HG03045 (cell line): ENCODE results near the gene SLC16A13.
"Not testable (repeated sequence)": the region's sequence is repeated elsewhere in the genome, so short reads cannot be mapped to it uniquely, and the experiment has no call there.

ENCODE experiments used
- ATAC-seq: cut with Tn5 transposase; IDR thresholded peaks from one replicate; pipeline ENCODE4 v1.9.1; 2021; ENCODE audit warnings: mild to moderate bottlenecking, moderate library complexity; ENCODE audit not compliant: unreplicated experiment

SLC16A13 gene, protein sequence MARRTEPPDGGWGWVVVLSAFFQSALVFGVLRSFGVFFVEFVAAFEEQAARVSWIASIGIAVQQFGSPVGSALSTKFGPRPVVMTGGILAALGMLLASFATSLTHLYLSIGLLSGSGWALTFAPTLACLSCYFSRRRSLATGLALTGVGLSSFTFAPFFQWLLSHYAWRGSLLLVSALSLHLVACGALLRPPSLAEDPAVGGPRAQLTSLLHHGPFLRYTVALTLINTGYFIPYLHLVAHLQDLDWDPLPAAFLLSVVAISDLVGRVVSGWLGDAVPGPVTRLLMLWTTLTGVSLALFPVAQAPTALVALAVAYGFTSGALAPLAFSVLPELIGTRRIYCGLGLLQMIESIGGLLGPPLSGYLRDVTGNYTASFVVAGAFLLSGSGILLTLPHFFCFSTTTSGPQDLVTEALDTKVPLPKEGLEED

DNA sequence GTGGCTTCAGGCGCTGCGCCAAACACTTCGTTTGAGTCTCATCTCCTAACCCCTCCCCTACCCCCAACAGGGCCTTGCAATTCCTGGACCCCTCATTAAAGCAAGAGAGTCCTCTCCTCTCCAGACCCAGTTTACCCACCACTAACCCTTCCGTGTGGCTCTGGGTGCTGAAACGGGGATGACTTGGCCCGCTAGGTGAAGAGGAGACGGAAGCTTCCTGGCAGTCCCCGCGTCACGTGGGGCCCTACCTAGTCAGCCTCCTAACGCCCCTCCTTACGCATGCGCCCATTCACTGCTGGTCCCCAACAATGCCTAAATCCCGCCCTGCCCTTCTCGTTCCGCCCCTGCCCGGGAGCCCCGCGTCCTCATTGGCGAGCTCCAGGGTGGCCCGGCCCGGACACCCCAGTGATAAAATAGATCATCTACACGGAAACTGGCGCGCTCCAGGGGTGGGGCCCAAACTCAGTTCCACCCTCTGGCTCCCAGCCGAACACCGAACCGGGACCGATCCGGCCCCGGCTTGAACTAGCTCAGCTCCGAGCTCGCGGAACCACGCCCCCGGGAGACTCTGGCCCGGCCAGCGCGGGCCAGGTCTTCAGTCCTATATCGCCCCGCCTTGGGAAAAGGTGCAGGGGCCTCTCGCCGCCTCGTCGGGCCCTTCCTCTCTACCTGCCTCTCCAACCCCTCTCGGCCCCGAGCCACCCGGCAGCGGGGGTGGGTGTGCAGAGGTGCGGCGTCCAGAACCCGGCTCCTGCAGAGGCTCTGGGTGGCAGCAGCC is at the start of gene SLC16A13:
TSS of gene SLC16A13 (plus strand) at position 425 of the 778 bp plus-strand sequence. CDS start 368 bp downstream, outside the sequence.
- peak; percentile 91 for ATAC-seq

DNA sequence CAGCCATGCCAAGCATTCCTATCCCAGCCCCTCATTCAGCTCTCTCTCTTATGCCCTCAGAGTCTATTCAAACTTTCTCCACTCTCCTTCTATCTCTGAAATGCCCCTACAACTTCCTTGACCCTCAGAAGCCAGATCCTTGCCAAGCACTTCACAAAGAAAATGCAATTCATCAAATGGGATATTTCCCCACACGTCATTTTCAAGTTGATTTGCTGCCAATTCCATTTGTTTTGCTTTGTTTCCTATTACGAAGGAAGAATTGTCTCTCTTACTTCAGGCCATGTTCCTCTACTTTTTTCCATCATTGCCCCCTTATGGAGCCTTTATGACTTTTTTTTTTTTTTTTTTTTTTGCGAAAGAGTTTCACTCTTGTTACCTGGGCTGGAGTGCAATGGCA is 49.1 kb upstream of the SLC16A13 start:
- no peak for ATAC-seq

DNA sequence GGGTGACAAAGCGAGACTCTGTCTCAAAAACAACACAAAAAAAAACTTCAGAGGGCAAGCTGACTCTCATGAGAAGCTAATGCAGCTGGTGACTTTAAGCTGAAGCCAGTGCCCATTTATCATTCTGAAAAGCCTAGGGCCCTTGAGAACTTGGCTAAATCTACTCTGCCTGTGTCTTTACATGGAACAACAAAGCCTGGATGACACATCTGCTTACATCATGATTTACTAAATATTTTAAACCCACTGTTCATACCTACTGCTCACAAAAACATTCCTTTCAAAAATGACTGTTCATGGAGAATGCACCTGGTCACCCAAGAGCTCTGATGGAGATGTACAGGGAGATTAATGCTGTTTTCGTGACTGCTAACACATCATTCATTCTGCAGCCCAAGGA is 46.0 kb upstream of the SLC16A13 start:
- ATAC-seq, result no peak

DNA sequence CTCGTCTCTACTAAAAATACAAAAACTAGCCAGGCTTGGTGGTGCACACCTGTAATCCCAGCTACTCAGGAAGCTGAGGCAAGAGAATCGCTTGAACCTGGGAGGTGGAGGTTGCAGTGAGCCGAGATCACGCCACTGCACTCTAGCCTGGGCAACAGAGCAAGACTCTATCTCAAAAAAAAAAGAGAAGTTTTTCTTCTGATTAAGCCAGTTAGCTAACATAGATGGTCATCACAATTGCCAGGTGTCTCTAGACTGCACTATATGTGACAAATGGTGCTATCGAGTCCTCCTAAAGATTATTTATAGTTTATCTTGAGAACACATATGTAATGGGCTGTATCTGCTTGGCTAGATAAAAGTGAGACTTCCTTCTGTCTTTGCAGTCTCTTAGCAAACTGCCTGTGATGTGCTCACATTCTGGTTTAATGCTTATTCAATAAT is 42.2 kb upstream of the SLC16A13 start:
- ATAC-seq, result not testable (repeated sequence)

DNA sequence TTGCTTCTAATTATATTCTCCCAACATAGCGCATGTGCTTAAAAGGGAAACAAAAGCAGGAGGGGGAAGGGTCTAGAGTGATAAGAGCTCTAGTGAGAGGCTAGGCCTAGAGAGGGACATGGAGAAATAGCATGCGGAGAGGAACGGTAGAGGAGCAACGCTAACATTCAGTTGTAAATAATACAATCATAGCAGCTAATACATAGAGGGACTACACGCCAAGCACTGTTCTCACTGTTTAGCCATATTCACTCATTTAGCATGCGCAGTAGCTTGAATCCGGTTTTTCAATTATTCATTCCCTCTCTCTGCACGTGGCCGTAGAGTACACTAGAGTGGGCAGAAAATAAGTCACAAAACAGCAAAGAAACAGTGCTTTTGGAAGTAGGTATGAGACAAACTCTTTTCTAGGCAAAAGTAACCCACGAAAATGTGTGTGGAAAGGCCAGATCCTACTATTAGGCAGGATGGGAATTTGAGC is 41.7 kb upstream of the SLC16A13 start:
- no peak for ATAC-seq

DNA sequence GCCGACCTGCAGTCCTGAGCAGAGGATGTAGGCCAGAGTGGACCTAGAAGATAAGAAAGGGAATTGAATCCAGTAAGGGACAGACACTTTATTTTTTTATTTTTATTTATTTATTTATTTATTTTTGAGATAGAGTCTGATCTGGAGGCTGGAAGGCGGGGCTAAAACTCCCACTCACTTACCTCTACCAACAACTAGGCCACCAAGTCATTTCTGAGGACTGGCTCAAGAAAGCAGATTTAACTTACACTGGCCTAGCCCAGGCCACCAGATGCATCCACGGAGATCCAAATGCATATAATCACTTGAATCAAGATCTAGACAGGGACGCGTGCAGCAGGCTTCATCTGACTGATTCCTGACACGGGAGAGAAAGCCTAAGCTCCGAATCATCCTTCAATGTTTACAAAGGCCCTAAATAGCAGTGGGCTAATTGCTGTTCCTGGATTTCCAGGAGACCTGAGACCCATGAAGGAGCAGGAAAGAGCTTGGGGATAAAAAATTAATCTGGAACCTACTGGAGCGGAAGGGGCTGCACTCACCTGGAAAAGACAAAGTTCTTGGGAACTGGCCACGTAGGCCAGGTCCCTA is 41.1 kb upstream of the SLC16A13 start:
- ATAC-seq, result no peak

DNA sequence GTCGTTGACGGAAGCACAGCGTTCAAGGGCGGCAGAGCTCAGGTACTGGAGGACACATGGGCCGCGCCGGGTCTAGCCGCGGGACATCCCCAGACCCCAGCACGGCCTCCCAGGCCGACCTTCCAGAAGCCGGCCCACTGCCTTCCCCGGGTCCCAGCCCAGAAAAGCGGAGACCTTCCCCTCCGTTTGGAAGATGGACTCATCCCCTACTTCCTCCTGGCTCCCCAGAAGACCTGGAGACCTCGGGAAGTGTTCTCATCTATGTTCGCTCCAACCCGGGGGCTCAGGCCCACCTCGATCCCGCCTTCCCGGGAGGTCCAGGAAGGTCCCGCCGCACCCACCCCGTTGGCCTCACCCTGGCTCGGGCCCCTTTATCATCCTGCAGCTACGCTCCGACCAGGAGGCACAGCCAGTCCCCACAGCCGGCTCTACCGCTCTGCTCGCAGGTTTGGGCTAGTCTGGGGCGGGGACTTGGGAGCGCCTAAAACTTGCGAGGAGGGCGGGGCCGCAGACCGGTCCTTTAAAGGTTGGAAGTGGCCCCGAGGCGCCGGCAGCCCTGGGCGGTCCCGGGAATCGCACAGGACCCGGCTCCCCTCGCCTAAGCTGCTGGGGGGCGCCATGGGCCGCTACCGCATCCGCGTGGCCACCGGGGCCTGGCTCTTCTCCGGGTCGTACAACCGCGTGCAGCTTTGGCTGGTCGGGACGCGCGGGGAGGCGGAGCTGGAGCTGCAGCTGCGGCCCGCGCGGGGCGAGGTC is 40.1 kb upstream of the SLC16A13 start, which contains the start of gene ALOX12:
TSS of gene ALOX12 (plus strand) at position 550 of the 756 bp plus-strand sequence. CDS start at position 619, 69 bp downstream.
- ATAC-seq, result no peak

DNA sequence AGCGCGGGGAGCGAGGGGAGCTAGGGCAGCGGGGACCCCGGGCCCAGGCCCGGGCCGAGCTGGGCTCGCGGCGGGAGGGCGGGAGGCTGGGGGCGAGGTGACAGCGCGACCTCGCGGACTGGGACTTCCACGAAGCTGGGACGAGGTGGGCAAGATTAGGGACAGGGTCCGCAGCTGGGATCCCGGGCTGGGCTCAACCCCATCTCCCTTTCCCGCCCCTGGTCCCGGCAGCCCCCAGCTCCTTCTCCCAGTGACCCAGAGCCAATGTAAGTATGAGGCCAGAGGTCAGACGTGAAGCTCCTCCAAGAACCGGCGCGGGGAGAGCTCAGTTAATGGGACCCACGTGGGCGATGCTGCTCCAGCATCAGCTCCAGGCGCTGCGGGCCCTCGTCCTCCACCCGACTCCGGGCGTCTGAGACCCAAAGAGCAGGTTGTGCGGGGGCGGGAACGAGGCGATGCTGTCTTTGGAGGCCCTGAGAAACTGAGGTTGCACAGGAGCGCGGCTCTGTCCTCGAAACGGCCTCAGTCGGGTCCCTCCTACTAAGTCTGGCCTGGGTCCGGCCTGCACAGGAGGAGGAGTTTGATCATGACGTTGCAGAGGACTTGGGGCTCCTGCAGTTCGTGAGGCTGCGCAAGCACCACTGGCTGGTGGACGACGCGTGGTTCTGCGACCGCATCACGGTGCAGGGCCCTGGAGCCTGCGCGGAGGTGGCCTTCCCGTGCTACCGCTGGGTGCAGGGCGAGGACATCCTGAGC is 39.4 kb upstream of the SLC16A13 start:
- no peak for ATAC-seq

DNA sequence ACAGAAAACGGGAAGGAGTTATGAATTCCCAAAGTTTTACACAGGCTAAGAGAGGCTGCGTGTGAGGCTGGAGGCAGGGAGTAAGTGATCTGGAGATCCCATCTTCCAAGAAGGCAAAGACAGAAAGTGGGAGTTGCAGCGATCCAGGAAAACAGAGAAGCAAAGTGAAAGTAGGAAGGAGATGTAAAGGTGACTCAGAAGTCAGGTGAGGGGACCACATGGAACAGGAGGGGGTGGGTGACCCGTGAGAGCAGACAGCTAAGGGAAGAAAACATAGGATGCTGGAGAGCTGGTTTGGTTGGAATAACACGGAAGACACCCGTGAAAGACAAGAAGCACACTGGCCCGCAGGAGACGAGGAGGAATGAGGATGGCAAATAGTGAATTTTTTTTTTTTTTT is 38.6 kb upstream of the SLC16A13 start:
- no peak for ATAC-seq

DNA sequence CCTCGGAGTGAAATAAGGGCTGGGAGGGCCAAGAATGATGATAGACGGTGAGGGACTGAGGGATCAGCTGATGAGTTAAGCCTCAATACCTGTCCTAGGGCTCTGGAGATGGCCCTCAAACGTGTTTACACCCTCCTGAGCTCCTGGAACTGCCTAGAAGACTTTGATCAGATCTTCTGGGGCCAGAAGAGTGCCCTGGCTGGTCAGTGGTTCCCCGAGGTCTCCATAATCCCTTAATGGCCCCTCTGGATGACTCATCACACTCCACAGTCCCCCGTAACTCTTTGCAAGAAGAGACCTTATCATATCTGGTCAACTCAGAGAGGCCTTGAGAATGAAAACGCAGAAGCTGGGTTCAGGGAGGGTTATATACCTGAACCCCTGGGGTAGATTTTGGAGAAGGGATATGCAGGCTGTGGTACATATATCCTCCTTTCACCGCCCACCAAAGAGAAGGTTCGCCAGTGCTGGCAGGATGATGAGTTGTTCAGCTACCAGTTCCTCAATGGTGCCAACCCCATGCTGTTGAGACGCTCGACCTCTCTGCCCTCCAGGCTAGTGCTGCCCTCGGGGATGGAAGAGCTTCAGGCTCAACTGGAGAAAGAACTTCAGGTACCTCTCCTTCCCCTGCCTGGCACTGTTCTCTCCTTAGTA is 36.8 kb upstream of the SLC16A13 start:
- no peak for ATAC-seq

DNA sequence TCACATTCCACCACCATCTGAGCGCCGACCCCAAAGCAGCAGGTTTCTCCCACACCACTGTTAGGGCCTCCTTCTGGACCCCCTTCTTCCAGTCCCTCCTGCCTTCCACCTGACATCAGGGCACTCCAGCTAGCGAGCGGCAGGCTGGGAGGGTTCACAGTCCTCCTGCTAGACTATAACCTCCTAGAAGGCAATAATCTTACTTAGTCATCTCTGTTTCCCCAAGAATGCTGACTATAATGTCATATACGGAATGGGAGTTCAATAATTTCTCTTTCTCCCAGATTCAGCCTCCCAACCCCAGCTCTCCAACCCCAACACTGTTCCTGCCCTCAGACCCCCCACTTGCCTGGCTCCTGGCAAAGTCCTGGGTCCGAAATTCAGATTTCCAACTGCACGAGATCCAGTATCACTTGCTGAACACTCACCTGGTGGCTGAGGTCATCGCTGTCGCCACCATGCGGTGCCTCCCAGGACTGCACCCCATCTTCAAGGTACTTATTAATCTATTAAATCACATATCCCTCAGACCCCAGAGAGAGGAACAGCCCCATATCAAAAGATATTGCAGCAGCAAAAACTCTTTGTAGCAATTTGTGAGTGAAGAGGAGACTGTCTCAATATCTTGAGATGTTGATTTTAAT is 34.4 kb upstream of the SLC16A13 start:
- ATAC-seq, result no peak

DNA sequence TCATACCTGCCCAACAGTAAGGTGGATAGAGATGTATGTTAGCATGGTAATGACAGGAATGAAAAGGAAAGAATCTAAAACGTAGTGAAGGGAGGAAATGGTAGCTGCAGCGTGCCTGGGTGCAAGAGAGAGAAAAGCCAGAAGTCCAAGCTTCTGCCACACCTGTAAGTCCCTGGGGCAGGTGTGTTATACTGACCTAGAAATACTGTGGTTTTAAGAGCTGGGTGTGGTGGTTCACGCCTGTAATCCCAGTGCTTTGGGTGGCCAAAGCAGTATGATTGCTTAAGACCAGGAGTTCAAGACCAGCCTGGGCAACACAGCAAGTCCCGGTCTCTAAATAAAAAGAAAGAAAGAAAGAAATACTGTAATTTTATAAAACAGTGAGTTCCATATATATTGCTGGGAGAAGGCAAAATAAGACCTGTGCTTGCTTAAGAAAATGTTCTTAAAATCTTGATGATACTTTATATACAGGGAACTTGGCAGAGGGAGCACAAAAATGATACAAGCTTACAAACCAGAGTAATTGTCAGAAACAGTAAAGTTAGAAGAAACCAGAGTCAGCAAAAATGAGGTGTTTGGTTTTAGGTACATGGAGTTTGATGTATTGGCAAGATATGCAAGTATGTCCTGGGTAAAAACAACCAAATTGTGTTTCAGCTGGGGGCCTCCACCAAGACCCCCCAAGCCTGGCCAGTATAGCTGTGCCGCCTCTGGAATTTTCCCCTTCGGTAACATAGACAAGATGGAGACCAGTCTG is 33.3 kb upstream of the SLC16A13 start:
- no peak for ATAC-seq

DNA sequence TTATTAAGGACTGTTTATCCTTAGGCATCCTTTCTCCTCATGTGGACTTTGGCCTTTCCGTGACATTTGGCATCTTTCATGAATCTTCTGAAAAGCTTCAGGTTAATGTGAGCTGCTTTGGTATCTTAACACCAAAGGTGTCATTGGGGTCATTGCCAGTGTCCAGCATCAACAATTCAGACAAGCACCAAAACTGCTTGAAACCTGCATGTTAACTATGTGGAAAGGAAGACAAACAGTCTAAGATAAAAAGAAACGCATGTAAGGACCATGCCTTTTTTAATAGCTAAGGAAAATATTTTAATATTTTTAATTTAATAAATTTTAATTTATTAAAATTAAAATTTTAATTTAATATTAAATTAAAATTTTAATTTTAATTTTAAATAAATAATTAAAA is 32.1 kb upstream of the SLC16A13 start:
- ATAC-seq, result no peak

DNA sequence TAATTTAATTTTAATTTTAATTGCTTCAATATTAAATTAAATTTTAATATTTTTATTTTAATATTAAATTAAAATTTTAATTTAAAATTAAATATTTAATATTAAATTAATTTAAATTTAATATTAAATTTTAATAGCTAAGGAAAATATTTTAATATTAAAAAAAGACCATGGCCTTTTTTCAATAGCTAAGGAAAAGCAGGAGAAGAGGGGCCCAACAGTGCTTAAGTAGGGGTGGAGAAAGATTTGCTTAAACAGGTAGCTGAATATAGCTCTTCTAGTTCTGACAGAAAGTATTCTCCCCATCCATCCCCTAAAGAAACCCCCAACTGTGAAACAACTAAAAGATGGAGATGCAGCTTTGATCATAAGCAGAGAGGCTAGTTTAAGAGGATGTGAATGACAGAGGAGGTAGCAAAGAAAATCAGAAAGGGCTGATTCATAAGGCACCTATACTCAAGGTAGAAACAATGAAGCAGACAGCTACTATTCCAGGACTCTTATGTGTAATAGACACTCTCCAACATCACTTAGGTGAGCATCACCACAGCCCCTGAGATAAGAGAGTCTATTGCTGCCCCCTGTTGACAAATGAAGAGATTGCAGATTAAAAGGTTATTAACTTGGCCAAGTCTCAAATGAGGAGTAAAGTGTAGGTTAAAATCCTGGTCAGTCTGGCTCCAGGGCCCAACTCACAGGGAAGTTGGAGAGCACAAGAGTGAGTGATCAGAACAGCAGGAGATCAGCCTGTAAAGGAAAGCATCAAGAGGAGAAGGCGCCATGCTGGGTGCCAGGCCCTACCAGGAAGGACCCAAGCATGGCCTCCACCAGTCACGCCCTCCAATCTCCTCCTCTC is 31.2 kb upstream of the SLC16A13 start:
- no peak for ATAC-seq

DNA sequence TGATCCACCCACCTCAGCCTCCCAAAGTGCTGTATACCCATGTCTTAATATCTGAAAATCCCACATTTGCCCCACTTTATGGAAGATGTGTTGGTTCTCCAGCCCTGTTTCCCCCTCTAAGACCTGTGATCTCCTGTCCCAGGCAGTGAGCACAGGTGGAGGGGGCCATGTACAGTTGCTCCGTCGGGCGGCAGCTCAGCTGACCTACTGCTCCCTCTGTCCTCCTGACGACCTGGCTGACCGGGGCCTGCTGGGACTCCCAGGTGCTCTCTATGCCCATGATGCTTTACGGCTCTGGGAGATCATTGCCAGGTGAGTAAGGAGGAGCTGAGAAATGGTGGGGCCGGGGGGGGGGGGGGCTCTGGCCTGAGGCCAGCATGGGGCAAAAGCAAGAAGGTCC is 30.1 kb upstream of the SLC16A13 start:
- no peak for ATAC-seq

DNA sequence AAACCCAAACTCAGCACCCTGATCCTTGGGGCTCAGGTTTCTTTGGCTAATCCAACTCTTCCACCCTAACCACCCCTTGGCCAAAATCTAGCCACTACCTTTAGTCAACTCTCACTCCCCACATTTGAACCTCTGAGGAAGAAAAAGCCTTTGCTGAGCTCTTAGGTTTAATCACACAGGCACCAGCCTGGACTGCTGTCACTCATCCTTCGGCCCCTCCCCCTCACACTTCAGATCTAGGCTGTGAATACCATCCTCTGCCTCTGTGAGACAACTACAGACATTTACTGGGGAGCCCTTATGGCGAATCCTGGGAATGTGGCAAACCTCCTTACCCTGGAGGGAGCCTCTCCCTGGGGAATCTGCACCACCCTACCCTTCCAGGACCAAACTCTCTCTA is 28.7 kb upstream of the SLC16A13 start:
- no peak for ATAC-seq

DNA sequence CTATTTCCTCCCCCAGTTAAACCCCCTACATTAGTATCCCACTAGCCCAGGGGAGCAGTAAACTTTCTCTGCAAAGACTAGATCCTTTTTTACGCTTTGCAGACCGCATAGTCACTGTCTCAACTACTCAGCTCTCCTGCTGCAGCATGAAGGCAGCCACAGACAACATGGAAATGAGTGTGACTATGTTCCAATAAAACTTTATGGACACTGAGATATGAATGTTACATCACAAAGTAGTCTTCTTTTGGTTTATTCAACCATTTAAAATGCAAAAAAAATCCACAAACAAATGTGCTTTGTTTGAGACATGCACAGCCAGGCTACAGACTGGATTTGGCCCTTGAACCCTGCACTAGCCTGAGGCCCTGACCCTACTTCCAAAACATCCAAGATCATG is 25.3 kb upstream of the SLC16A13 start:
- ATAC-seq, result no peak
